ENCODE data around the gene ASB7.
"Not testable (repeated sequence)": the region's sequence is repeated elsewhere in the genome, so short reads cannot be mapped to it uniquely, and the experiment has no call there.

Gene ASB7, protein sequence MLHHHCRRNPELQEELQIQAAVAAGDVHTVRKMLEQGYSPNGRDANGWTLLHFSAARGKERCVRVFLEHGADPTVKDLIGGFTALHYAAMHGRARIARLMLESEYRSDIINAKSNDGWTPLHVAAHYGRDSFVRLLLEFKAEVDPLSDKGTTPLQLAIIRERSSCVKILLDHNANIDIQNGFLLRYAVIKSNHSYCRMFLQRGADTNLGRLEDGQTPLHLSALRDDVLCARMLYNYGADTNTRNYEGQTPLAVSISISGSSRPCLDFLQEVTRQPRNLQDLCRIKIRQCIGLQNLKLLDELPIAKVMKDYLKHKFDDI

DNA sequence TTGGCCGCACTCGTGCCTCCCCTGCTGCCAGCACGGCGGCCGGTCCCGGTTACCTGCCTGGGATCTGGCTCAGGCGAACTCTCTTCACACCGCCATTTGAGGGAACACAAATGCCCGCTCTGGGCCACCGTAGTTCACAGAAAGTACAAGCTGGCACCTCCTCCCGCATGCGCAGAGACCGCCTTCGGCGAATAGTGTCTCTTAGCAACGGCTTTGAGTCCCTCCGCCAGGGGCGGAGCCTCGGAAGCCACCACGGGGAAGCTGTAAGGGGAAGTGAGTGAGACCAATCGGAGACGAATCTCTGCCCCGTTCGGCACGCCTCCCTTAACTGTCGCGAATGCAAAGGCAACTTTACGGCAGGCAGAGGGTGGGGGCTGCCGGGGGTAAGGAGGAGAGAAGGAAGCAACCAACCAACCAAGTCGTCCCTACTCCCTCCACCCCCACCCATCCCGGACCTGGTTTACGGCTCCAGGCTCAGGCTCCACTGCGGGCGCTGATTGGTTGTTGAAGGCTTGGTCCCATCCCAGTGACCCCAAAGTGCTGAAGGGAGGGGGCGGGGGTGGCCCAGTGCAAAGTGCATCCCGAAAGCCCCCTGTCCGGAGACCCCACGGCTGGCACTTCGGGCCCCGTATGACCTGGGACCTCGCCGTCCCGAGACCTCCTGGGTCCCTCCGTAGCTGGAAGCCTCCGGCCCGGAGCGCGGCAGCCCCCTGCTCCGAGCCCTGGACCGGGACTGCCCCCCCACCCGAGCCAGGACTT is at the start of gene ASB7, which contains the start of gene LINS1:
ASB7 (plus strand) TSS at position 526 of the 759 bp plus-strand sequence. CDS start 9,628 bp downstream, outside the sequence.
LINS1 (minus strand) TSS at position 121 of the 759 bp plus-strand sequence. CDS start 21,342 bp downstream, outside the sequence.
- peak; percentile 92 to 100 (median 100) for DNase-seq

DNA sequence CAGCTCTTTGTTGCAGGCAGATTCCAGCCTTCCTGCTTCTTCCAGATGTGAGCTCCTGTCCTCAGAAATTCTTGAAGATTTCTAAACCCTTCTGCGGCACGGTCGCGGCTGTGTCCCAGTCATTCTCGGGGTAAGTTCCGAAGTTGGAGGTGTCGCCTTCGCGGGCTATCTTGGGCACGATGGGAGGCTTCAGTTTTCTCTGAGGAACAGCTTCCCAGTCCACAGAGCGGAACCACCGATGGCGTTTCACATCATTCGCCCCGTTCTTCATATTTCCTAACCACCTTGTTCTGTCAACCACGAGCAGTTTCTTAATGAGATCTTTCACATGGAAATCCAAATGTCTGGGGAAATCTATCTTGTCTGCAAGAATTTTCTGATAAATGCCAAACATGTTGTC is 48.9 kb upstream of the ASB7 start:
- DNase-seq = no peak

DNA sequence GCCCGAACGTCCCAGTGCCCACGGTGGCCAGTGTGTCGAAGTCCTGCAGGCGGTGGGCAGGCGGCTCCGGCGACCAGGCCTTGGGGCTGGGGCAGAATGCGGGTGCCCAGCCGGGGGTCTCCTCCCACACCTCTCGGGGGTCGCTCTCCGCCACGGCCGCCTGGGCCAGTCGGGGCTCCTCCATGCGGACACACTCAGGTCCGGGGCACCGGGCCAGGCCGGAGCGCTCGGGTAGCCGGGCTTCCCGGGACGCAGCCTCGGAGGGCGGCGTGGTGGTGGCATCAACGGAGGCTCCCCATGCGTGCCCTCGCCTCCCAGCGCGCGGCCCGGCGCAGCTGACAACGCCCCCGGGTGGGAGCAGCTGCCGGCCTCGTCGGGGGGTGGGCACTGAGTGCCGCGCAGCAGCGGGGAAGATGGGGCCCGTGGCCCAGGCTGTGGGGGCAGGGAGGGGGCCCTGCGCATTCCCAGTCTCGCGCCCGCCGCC is 43.6 kb upstream of the ASB7 start:
- DNase-seq = no peak

DNA sequence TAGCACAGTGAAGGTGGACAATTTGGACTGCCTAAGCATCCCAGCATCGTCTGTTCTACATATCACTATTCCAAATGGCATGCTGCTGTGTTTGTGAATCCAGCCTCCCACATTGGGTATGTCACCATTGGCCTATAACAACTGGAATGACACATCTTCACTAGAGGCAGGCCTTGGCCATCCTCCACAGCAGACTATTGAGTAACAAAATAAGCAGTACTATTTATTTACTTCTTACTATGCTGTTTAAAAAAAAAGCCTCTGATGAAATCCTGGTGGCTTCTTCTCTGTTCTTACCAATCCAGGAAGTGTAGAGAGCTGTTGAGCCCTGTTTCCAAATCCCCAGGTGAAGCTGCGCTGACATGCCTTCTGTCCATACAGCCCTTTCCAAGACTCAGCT is 43.1 kb upstream of the ASB7 start:
- no peak for DNase-seq

DNA sequence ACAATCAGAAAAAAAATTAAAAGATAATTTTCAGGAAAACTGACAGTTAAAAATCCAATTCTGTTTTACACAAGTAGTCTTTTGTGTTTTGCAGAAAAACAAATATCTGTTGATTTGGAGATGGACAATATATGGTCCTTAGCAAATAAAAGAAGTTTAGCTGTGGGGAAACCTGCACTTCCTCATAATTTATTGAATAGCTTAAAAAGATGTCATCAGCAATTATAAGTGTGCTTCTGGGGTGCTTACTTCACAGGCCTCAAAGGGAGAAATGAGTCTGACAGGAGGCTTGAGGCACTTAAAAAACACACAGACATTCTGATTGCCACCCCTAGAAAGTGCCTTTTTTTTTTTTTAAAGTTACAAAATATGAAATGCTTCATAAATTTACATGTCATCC is 42.1 kb upstream of the ASB7 start:
- no peak for DNase-seq

DNA sequence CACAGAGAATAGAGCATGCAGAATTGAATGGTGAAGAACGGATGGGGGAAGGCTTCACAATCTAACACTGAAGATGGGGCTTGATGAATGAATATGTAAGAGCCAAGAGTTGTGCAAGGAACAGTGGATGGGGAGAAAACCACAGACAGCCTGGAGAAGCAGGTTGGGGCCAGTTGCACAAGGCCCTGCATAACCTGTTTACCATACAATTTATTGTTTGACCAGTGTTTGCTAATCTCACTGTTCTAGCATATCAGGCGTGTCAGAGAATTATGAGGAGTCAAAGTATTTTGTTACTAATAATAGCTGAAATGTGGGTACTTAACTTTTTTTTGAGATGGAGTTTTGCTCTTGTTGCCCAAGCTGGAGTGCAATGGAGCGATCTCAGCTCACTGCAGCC is 36.8 kb upstream of the ASB7 start:
- DNase-seq = no peak

DNA sequence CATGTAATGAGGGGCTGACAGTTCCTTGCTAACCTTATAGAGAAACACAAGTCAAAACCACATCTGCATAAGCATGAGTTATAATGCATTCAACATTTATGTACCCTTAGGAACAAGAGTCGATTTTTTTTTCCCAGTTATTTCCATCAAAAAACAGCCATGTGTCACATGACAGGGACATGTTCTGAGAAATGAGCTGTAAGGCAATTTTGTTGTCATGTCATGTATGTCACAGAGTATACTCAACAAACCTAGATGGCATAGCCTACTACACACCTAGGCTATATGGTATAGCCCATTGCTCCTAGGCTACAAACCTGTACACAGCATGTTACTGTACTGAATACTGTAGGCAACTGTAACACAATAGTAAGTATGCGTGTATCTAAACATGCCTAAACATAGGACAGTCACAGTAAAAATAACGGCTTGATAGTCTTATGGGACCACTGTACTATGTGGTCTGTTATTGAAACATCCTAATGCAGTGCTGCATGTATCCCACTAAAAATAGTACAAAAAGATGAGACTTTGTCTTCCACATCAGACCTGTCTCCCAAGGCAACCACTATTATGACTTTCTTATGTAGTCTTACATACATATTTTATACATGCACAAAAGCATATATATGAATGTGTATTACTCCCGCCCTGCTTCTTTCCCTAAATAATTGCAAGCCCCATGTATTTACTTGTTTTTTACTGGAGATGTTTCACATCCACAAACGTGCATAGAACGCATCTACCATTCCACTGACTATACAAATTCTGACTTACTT is 35.4 kb upstream of the ASB7 start:
- no peak for DNase-seq

DNA sequence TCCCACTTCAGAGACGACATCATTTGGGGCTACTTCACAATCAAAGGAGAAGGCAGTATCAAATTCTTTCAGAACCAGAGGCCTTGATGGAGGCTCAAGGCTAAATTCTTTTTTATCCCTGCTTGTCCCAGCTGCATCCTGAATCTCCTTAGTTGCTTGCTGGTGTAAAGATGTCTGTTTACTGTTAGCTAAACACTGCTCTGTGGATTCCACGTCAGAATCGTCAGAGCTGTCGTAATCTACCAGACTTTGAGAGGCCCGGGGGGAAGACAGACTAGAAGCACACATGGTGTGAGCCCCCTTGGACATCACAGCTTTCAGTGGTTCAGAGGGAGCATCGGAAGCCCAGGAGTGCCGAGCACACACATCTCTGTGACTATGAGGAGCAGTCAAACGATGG is 33.0 kb upstream of the ASB7 start:
- DNase-seq = no peak

DNA sequence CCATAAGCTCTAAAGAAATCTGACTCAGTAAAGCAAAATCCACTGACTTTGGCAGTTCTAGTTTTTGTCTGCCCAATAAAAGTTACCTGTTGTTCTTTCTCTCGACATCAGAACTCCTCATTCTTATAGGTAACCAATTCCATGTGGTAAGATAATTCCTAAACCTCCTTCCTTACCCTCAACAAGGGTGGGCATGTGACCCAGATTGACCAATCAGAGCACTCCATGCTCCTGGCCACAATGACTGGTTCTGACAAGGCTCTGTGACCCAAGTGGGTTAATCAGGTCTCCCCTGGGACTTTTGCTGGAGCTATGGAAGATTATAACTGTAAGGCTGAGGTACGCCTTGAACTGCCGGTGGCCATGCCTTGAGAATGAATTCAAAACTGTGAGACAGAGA is 32.1 kb upstream of the ASB7 start:
- peak in 1 of 56 donors; percentile 3 for DNase-seq

DNA sequence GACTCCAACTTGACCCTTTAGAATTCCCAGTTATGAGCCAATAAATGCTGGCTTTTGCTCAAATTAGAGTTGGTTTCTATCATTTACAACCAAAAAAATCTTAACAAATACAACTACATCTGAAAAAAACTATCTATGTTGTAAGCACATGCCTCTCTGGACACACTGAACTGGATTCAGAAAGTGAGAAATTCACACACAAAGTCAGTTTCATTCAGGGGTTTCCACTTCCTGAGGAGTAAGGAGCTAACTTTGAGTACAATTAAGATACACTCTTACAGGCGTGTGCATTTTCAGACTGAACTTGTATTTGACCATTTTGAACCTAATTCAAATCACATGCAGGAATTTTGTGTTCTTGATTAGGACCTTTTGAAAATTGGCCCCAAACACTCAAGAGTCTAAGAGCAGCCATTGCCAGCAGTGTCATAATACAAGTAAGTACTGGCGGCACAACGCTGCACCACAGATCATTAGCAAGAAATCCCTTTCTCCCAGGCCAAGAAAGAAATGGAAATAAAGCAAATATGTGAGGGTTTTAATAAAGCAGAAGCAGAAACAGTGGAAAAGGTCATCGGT is 31.6 kb upstream of the ASB7 start:
- no peak for DNase-seq

DNA sequence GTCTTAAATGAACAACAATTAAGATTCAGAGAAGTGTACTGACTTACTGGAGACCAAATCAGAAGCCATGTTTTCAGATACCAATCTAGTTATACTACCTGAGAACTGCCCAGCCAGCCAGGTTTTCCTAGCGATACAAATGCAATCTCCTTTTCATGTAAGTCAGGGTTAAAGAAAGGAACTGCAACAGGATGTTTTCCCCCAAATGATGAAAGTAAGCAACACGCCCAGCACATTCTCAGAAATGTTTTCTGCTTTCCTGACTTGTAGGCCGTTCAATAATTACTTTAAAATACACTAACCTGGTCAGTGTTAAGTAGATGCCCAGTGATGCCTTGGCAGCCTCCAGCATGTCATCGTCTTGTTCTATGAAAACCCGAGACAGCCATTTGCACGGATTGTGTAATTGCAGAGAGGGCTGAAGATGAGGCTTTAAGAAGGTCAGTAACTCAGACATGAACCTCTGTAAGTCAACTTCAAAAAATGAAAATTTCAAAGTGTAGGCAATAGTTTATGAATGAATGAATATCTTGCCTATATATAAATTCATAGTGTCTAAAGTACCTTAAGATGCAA is 30.7 kb upstream of the ASB7 start:
- DNase-seq = no peak

DNA sequence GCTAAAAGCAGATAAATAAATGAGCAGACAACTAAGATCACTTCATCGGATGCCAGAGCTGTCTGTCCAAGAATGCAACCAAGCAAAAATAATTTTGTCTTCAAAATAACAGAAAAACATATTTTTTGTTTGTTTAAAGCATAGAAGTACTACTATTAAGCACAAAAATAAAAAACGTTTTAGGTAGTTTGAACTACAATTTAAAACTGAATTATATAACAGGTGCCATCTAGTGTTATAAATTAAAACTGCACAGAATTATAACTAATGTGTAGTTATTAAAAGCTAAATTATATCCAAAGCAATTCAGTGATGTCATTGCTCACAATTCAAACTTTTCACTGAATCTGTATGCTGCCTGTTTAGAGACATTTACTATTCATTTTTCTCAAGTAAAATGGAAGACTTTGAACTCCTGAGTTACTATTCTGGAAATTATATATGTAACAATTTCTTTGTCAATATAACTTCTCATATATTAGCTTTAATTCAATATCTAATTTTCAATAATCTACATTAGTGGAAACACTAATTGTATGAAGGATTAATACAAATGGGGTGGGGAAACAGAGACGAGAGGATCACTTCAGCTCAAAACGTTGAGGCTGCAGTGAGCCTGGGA is 29.9 kb upstream of the ASB7 start:
- DNase-seq = no peak

DNA sequence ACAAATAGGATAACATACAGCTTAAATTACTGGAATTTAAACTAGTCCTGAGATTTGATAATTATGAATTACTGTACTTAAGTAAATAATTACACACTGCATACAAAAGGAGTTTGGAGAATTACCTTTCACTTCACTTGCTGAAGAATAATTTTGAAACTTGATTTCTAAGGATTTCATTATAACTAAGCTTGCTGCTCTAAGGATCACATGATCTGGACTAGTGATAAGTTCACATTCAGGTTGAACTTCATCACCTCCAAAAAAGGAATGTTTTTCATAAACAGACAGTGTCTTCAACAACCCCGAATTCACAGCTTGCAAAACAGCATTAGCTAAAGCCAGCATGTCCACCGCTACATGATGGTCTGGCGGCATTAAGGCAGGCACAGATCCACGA is 28.9 kb upstream of the ASB7 start:
- no peak for DNase-seq

DNA sequence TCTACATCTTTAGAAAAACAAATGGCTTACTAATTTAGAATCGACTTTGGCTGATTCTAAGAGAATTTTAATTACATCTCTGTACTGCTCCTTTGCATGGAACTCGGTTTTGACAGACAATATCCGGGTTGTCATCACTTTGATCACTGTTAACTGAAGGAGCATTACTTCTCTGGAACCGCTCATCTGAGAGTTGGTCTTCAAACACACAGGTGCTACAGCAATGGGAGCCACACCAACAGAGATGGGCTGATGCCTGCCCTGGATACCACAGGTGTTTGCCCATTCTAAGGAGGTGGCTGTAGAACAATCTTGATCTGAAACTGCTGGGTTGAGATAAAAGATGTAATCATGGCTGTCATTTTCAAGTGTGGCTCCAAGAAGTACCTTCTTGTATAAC is 22.0 kb upstream of the ASB7 start:
- no peak for DNase-seq

DNA sequence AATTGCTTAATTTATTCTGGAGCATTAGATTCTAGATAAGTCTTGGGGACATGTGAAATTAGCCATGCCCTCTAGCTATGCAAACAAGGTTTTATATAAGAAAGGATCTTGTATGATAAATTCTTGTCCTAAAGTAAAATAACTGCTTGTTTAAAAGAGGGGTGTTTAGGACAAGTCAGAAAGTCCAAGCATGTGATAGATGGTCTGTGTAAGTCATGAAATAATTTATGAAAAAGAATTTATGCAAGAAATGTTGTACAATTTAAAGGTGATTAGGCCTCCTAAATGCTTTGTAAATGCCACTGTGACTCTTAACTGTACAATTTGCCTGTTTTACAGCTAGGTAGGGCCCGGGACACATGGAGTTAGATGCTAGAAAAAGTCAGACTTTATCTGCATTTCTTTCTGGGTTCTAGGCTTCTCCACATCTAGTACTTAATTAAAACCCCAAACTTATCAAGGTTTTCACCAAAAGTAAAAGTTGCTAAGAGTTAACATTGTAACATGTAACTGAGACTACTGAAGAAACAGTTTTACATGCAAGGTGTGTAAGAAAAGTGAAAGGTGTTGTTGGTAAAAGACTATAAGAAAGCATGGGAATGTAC is 13.6 kb upstream of the ASB7 start:
- DNase-seq = no peak

DNA sequence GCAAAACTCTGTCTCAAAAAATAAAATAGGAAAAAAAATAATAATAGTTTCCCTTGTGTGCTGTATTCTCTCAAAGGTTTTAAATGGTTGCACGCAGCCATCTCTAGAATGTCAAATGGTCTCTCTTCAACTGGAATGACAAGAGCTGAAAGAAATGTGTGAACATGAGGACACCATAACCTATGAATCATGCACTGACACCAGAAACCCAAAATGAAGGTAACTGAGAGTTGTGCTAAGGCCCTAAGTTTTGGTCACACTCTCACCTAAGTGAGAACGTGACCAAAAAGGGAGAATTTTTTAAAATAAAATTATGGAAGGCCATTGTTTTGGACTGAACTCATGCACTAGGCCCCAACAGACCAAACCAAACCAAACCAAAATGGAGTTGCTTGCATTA is 11.2 kb upstream of the ASB7 start:
- DNase-seq = not testable (repeated sequence)

DNA sequence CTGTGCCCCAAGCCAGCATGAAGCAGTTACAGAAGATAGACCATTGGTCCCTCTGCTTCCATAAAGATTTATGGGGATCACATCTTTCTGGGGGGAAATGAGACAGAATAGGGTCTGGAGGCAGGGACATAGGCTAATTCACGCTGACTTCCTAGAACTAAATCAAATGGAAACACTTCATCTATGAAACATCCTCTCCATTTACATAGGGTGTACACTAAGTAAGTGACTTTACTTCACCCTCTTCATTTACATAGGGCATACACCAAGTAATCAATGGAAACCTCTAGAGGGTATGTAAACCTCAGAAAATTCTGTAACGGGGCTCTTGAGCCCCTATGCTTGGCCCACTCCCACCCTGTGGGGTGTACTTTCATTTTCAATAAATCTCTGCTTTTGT is 10.6 kb upstream of the ASB7 start:
- DNase-seq = no peak

DNA sequence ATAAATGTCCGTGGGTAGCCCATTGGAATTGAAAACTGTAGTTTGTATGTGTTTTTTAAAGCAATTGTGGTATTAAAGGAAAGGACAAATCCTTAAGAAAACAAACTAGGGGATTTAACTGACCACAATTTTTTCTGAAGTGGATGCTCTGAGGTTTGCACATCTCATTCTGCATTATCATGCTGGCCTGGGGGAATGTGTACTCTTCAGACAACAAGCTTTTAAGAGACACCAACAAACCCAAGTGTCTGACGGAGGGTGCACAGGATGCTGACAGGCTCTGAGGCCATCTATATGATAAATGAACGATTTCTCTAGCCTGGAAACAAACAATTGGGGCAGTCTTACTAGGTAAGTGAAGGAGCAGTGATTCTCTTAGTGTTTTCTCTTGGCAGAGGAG is 9.5 kb upstream of the ASB7 start:
- DNase-seq = no peak

DNA sequence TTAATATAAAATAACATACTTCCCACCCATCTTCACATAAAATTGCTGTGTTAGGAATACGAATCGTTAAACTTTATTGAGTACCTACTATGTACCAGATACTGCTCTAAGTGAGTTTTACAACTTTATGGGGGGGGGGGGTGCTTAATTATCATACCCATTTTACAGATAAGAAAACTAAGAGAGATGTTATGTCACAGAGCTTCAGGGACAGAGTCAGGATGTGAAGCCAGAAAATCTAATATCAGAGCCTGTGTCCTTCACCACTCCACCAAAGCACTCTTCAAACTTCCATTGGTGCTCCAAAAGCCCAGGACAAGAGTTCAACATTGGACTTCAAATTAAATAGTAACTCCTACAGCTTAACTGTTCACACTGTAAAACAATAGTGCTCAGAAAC is 9.0 kb upstream of the ASB7 start:
- DNase-seq = no peak

DNA sequence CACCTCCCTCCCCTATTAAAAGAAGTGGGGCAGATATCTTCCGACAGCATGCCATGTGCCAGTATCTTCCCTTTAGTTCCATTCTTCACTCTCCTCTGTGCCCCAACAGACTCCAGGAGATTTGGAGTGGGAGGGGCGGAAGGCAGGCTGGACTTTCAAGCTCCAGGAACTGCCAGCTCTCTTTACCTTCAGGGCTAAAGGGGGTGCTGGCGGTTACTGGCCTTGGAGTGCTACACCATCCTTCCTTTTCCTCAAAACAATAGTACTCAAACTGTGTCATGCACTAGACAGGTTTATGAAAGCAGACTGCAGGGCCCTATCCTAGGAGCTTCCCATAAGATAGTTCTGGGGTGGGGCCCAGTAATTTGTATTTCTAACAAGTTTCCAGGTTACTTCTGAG is 6.4 kb upstream of the ASB7 start:
- DNase-seq = no peak
